Mesangial cell (primary cell): Measurements from ENCODE around the gene TMEM203. TPM values are rescaled to one million over a fixed set of nuclear protein-coding genes. Genes with fewer than 3 reads are reported as not detected.

Experiments
- total RNA-seq: library from RNA; depleted of rRNA; stranded (reverse); fragments of >200 nt; gene quantifications from 2 replicates; pipeline ENCODE4 v1.2.3, GENCODE V29; 2015

Gene TMEM203
- total RNA-seq, 1 donor from 2014 or later = 36.0 TPM

Other genes with a start within 250 kb of the TMEM203 start
- 4.2 and 463 TPM in 2 replicates for gene PTGDS, start 228.1 kb downstream of the TMEM203 start, total RNA-seq
- 2.5 TPM in 1 of 2 replicates, not detected in the other for gene LCNL1, start 222.7 kb downstream of the TMEM203 start, total RNA-seq
- 49.2 and 65.2 TPM in 2 replicates for gene PAXX, start 213.2 kb downstream of the TMEM203 start, total RNA-seq
- 16.5 and 47.4 TPM in 2 replicates for gene CLIC3, start 209.1 kb downstream of the TMEM203 start, total RNA-seq
- 7.7 and 44.4 TPM in 2 replicates for gene ABCA2, start 177.4 kb downstream of the TMEM203 start, total RNA-seq
- not detected in 2 replicates for gene FUT7, start 173.6 kb downstream of the TMEM203 start, total RNA-seq
- gene NPDC1, start 159.5 kb downstream of the TMEM203 start, total RNA-seq = 44.0 and 65.8 TPM in 2 replicates
- not detected in 2 replicates for gene ENTPD2, start 151.6 kb downstream of the TMEM203 start, total RNA-seq
- 3.5 and 52.6 TPM in 2 replicates for gene SAPCD2, start 135.1 kb downstream of the TMEM203 start, total RNA-seq
- 6.4 and 13.4 TPM in 2 replicates for gene UAP1L1, start 128.1 kb downstream of the TMEM203 start, total RNA-seq
- 72.8 and 125 TPM in 2 replicates for gene MAN1B1, start 118.7 kb downstream of the TMEM203 start, total RNA-seq
- gene DPP7, start 90.9 kb downstream of the TMEM203 start, total RNA-seq = 65.3 and 87.8 TPM in 2 replicates
- 0.13 TPM in 1 of 2 replicates, not detected in the other for gene GRIN1, start 66.5 kb downstream of the TMEM203 start, total RNA-seq
- 0.16 TPM in 1 of 2 replicates, not detected in the other for gene LRRC26, start 35.6 kb downstream of the TMEM203 start, total RNA-seq
- not detected in 2 replicates for gene TMEM210, start 33.6 kb downstream of the TMEM203 start, total RNA-seq
- gene ANAPC2, start 17.1 kb downstream of the TMEM203 start, total RNA-seq = 19.6 and 22.9 TPM in 2 replicates
- 79.7 and 97.1 TPM in 2 replicates for gene SSNA1, start 17.0 kb downstream of the TMEM203 start, total RNA-seq
- gene TPRN, start 4.9 kb downstream of the TMEM203 start, total RNA-seq = 9.5 and 9.6 TPM in 2 replicates
- 15.2 and 24.0 TPM in 2 replicates for gene NDOR1, start 52 bp upstream of the TMEM203 start, total RNA-seq
- 1.6 and 5.3 TPM in 2 replicates for gene RNF208, start 16.6 kb upstream of the TMEM203 start, total RNA-seq
- gene CYSRT1, start 19.5 kb upstream of the TMEM203 start, total RNA-seq = 0.49 and 2.9 TPM in 2 replicates
- 0.25 TPM in 1 of 2 replicates, not detected in the other for gene RNF224, start 21.9 kb upstream of the TMEM203 start, total RNA-seq
- not detected in 2 replicates for gene SLC34A3, start 25.3 kb upstream of the TMEM203 start, total RNA-seq
- gene TUBB4B, start 35.6 kb upstream of the TMEM203 start, total RNA-seq = 179 and 1,107 TPM in 2 replicates
- gene STPG3, start 45.6 kb upstream of the TMEM203 start, total RNA-seq = not detected in 2 replicates
- 56.2 and 81.0 TPM in 2 replicates for gene NELFB, start 49.7 kb upstream of the TMEM203 start, total RNA-seq
- gene TOR4A, start 72.1 kb upstream of the TMEM203 start, total RNA-seq = 50.8 and 52.1 TPM in 2 replicates
- 0.38 and 1.8 TPM in 2 replicates for gene NRARP, start 96.6 kb upstream of the TMEM203 start, total RNA-seq
- 5.4 and 22.3 TPM in 2 replicates for gene EXD3, start 217.5 kb upstream of the TMEM203 start, total RNA-seq
- gene NOXA1, start 217.7 kb upstream of the TMEM203 start, total RNA-seq = 0.33 and 2.3 TPM in 2 replicates
- gene ENTPD8, start 235.7 kb upstream of the TMEM203 start, total RNA-seq = 0.38 TPM in 1 of 2 replicates, not detected in the other